ENCODE measurements around the gene KAT14.
"Not testable (repeated sequence)": the region's sequence is repeated elsewhere in the genome, so short reads cannot be mapped to it uniquely, and the experiment has no call there.

KAT14 gene

DNA sequence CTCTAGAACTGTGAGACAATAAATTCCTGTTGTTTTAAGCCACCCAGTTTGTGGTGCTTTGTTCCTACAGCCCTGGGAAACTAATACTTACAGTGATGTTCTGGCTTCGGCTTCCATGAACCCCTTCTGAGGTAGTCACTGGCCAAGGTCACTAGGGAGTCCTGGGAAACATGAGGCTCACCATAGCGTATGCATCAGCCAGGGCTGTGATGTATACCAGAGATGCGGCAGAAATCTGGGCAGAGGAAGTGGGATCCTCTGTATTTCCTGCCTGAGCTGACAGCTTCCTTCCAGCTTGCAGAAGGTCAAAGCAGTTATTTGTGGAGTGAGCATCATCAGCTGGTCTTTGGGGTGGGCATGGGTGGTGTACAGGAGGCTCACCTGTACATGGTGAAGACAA lies 27.9 kb downstream of the KAT14 start:
- no peak for TF ChIP-seq CTCF (IDR thresholded peaks at IDR 0.05; ENCODE audit: borderline replicate concordance, insufficient read depth, low read depth, low read length)
- H3K4me3 ChIP-seq (ENCODE audit: low read depth, low read length) = no peak overlapping the region

DNA sequence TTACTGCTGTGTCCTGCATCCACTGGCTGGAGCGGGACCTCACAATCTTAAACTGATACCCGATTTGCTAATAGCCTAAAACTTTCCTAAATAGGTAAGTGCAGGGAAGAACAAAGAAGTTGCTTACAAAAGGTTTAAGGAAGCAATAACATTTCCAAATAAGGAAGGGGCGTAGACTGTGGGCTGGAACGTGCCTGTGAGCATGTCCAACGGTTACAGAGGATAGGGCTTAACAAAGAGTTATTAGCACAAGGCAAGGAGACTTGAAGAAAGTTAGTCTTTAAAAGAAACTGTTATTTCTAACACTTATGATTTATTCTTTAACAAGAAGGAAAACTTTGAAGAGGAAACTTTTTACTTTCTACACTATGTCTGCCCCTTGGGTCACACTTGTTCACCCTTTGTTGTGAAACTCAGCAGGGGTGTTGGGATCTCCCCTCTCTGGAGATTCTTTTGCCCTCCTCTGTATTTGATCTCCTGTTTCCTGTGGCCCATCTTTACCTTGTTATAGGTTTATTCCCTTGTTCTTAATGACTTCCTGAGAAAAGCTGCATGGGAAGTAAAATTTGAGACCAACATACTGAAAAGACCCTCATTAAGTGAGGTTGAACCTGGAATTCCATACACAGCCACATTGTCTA lies 28.7 kb downstream of the KAT14 start:
- no peak for TF ChIP-seq CTCF (IDR thresholded peaks at IDR 0.05; ENCODE audit: borderline replicate concordance, insufficient read depth, low read depth, low read length)
- H3K4me3 ChIP-seq (ENCODE audit: low read depth, low read length) = no peak overlapping the region

- TF ChIP-seq CTCF (IDR thresholded peaks at IDR 0.05; ENCODE audit: borderline replicate concordance, insufficient read depth, low read depth, low read length) = no peak
- no peak overlapping the region for H3K4me3 ChIP-seq (ENCODE audit: low read depth, low read length)
Observed at GRCh38 chr20:18166950-18167349, 29.3 kb downstream of the KAT14 start.

DNA sequence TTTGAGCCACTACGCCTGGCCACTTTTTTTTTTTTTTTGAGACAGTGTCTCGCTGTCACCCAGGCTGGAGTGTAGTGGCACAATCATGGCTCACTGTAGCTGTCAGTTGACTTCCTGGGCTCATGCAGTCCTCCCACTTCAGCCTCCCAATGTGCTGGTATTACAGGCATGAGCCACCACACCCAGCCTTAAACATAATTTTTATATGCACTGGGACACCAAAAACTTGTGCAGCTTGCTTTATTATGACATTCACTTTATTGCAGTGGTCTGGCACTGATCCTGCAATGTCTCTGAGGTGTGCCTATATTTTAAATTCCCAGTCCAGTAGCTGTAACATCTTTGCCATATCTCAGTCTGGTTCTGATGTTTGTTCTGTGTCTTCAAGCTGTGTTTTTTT lies 34.7 kb downstream of the KAT14 start:
- H3K4me3 ChIP-seq (ENCODE audit: low read depth, low read length) = no peak overlapping the region
- TF ChIP-seq CTCF (IDR thresholded peaks at IDR 0.05; ENCODE audit: borderline replicate concordance, insufficient read depth, low read depth, low read length) = no peak

GRCh38 chr20:18174906-18175683 lies 37.4 kb downstream of the KAT14 start:
- no peak for TF ChIP-seq CTCF (IDR thresholded peaks at IDR 0.05; ENCODE audit: borderline replicate concordance, insufficient read depth, low read depth, low read length)
- H3K4me3 ChIP-seq (ENCODE audit: low read depth, low read length) = no peak overlapping the region

- TF ChIP-seq CTCF (IDR thresholded peaks at IDR 0.05; ENCODE audit: borderline replicate concordance, insufficient read depth, low read depth, low read length) = no peak
- H3K4me3 ChIP-seq (ENCODE audit: low read depth, low read length) = no peak overlapping the region
Observed at GRCh38 chr20:18176318-18176785, 38.7 kb downstream of the KAT14 start.

DNA sequence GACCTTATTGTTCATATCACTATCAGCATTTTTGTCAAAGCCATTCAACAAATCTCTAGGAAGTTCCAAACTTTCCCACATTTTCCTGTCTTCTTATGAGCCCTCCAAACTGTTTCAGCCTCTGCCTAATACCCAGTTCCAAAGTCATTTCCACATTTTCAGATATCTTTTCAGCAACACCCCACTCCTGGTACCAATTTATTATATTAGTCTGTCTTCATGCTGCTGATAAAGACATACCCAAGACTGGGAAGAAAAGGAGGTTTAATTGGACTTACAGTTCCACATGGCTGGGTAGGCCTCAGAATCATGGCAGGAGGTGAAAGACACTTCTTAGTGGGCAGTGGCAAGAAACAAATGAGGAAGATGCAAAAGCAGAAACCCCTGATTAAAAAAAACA lies 42.7 kb downstream of the KAT14 start:
- not testable (repeated sequence) for H3K4me3 ChIP-seq (ENCODE audit: low read depth, low read length)

Data from GM12875 (cell line).